ENCODE measurements around the gene ATP5F1B. TPM values are rescaled to one million over a fixed set of nuclear protein-coding genes. Genes with fewer than 3 reads are reported as not detected.

The ATP5F1B gene
- total RNA-seq, 2 donors from 2014 or later, result 198 to 226 TPM

- Histone ChIP-seq H3K27me3 (replicated peaks; ENCODE audit: insufficient read depth) (no peaks in the 10 kb centered on the region), H3K27ac (peak overlapping the region; percentile 91), H3K36me3 (peaks cover 6% of the 10 kb centered on the region), H3K4me1 (ENCODE audit: control insufficient read depth in 1 of 2, low read depth in 2 of 2) (peaks cover 48 to 79% of the 10 kb centered on the region in 2 donors), H3K9me3 (no peaks in the 10 kb centered on the region), H3K4me3 (peak overlapping the region; percentile 97)
- ATAC-seq (ENCODE audit: insufficient number of reproducible peaks, low FRiP score, low read depth) (peak; percentile 31), DNase-seq (ENCODE audit: low spot score) (no peak)
- no peak for TF ChIP-seq CTCF (IDR thresholded peaks at IDR 0.05)
These were observed 16.9 kb downstream of the ATP5F1B start for GRCh38 chr12:56628671-56629458.

DNA sequence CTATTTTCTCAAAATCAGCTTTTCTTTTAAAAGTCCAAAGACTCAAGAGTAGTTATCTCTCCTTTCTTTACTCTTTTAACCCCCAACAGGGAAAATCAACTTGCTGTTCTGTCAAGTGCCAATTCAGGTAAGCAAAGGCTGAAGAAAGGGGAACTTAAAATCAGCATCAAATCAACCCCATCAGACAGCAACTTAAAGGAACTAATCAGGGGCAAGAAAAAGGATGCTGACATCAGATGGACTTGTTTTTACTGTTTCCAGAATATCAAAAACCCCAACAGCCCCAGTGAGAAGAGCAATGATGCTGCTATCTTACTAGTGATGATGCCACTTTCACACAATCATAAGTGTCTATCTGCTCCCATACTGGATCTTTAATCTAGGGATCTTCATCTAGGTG lies 19.1 kb downstream of the ATP5F1B start:
- Histone ChIP-seq H3K4me1 (ENCODE audit: control insufficient read depth in 1 of 2, low read depth in 2 of 2) (peaks cover 29 to 64% of the 10 kb centered on the region in 2 donors), H3K4me3 (no peak overlapping the region), H3K36me3 (peaks cover 9% of the 10 kb centered on the region), H3K27ac (no peak overlapping the region), H3K9me3 (no peaks in the 10 kb centered on the region), H3K27me3 (replicated peaks; ENCODE audit: insufficient read depth) (no peaks in the 10 kb centered on the region)
- no peak for ATAC-seq (ENCODE audit: insufficient number of reproducible peaks, low FRiP score, low read depth)
- DNase-seq (ENCODE audit: low spot score), result no peak
- no peak for TF ChIP-seq CTCF (IDR thresholded peaks at IDR 0.05)

DNA sequence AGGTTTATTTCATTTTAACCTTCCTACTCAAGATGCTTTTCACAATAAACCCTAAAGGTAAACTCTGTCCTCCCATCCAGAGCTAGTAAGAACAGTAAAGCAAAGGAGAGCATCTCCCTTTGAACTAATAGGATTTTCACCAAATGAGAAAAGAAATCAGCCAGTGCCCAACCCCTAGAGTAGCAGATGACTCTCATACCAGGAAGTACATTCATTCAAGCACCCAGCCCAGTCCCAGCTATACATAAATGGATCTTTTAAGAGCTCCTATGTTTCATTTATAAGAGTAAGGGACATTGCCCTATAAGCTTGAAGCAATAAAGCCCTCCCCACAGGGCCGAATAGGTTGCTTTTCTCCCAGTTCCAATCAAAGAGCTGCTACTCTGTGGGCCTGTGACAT lies 23.2 kb downstream of the ATP5F1B start:
- no peaks in the 10 kb centered on the region for H3K9me3 ChIP-seq
- no peak for TF ChIP-seq CTCF (IDR thresholded peaks at IDR 0.05)
- ATAC-seq (ENCODE audit: insufficient number of reproducible peaks, low FRiP score, low read depth) (no peak), DNase-seq (ENCODE audit: low spot score) (no peak)
- H3K27ac ChIP-seq, result no peak overlapping the region
- no peak overlapping the region for H3K4me3 ChIP-seq
- no peaks in the 10 kb centered on the region for H3K27me3 ChIP-seq (replicated peaks; ENCODE audit: insufficient read depth)
- peaks cover 12 to 47% of the 10 kb centered on the region in 2 donors for H3K4me1 ChIP-seq (ENCODE audit: control insufficient read depth in 1 of 2, low read depth in 2 of 2)
- H3K36me3 ChIP-seq, result peaks cover 28% of the 10 kb centered on the region

DNA sequence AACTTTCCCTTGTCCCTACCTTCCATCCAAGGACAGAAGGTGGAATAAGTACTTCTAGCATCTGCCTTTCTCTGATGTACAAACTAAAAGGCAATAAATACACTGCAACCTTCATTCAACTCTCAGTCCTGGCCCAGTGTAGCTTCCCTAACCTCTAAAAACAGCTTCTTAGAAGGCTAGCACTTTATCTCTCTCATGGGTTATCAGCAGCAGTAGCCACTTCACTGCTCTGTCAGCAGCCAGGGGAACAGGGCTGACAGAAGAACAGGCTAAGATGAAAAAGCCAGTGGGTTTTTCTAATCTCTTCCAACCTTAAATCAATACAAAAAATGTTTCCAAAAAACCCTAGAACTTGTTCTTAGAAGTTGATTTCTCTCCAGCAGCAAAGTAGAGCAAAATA lies 28.9 kb downstream of the ATP5F1B start:
- Histone ChIP-seq H3K36me3 (peaks cover 76% of the 10 kb centered on the region), H3K9me3 (no peaks in the 10 kb centered on the region), H3K4me1 (ENCODE audit: control insufficient read depth in 1 of 2, low read depth in 2 of 2) (peaks cover 0 to 8% of the 10 kb centered on the region in 2 donors), H3K4me3 (no peak overlapping the region), H3K27me3 (replicated peaks; ENCODE audit: insufficient read depth) (no peaks in the 10 kb centered on the region), H3K27ac (no peak overlapping the region)
- ATAC-seq (ENCODE audit: insufficient number of reproducible peaks, low FRiP score, low read depth), result no peak
- no peak for TF ChIP-seq CTCF (IDR thresholded peaks at IDR 0.05)
- DNase-seq (ENCODE audit: low spot score), result no peak

DNA sequence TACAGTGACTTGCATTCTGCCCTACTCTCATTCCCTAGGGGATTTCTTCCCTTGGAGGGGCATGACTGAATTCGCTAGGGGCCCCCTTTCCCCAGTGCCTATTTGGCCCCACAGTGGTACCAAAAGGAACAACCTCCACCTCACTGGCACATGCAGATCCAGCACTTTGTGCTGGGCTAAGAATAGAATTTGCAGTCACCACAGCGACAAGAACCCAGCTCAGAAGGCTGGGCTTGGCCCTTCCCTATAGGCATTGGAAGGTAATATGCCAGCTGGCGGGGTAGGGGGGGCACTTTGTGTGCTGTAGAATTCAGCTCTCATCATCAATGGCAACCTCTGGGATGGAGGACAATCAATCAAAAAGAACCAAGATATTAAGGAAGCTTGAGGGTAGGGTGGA lies 29.5 kb downstream of the ATP5F1B start:
- Histone ChIP-seq H3K36me3 (peaks cover 81% of the 10 kb centered on the region), H3K4me3 (no peak overlapping the region), H3K9me3 (no peaks in the 10 kb centered on the region), H3K27me3 (replicated peaks; ENCODE audit: insufficient read depth) (no peaks in the 10 kb centered on the region), H3K4me1 (ENCODE audit: control insufficient read depth in 1 of 2, low read depth in 2 of 2) (peaks cover 0 to 8% of the 10 kb centered on the region in 2 donors), H3K27ac (no peak overlapping the region)
- no peak for DNase-seq (ENCODE audit: low spot score)
- no peak for TF ChIP-seq CTCF (IDR thresholded peaks at IDR 0.05)
- no peak for ATAC-seq (ENCODE audit: insufficient number of reproducible peaks, low FRiP score, low read depth)
